ENCODE results near the gene NAALADL2.

The NAALADL2 gene

DNA sequence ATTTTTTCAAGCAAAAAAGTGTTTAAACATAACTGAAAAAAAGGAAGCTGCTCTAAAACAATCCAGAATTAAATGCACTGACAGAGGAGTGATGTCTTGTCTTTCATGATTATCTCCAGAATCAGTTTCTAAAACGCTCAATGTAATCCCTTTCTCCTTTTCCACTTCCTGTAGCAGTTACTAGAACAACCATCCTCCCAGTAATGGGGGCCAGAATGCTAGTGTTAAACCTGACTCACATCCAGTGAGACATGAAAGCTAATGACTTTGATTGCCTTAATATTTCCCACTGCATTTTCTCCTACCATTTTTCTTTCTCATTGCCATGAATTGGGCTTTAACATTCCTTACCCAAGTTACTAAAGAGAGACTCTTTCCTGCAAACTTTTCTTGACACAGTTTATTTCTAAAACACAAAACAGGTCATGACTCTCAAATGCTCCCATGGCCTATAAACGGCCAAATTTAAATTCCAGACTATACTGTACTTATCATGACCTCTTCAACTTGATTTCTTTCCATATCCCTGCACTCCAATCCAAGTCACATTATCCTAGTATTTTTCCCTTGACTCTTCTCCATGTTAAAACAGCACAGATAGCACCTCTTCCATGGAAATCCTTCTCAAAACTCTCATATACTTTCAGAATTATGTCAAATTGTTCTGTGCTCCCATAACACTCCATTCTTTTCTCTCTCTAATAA lies 341.4 kb downstream of the NAALADL2 start:
- DNase-seq (ENCODE audit: low read depth in 3 of 3) = no peak

DNA sequence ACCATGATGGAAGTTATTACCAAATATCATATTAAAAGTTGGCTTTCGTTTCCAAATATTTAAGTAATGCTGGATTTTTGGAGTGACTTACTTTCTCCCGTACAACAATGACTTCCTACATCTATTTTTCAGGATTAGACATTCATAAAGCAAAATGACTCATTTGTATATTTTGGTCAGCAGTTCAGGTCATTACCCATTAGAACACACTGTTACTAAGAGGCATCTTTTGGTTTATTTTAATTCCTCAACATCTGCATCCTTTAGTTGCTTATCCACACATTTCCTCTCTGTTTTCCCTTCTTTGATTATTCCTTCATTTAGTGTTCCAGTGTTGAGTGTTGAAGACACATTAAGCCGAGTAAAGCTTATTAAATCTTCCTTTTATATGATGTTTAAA lies 348.2 kb downstream of the NAALADL2 start:
- no peak for DNase-seq (ENCODE audit: low read depth in 3 of 3)

DNA sequence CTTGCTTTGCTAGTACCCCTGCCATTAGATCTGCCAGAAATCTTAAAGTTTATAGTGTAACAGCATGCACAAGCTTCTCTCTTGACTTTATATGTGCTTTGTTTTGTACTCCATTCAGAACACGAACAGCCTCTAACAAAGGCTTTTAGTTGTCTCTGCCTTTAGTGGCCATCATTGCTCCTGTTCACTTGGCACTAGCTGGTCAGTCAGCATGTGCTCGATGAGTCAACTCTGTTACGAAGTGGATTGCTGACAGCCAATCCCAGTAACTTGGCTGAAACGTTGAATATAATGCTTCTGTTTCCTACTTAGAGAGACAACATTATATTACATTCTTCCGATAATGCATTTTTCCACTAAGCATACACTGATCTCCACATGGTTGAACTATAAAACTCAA lies 349.2 kb downstream of the NAALADL2 start:
- DNase-seq (ENCODE audit: low read depth in 3 of 3) = no peak

- DNase-seq (ENCODE audit: low read depth in 3 of 3) = no peak
Observed at GRCh38 chr3:175211466-175211865, 352.3 kb downstream of the NAALADL2 start.

GRCh38 chr3:175212896-175213295 lies 353.8 kb downstream of the NAALADL2 start:
- DNase-seq (ENCODE audit: low read depth in 3 of 3) = no peak

DNA sequence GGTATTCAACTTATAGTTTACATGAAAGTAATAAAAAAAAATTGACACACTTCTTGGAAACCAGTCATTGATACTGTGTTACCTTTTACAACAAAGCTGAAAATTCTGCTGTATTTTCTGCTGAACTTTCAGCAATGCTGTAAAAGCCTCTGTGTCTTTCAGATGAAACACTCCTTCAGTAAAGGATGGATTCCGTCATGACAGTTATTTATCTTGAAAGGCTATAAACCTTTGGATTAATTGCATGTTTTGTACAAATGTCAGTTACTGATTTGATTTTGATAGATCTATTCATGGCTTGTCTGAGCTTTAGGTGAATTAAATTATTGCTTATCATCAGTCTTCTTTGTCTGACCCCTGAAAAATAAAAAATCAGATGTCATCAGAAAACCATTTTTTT lies 355.1 kb downstream of the NAALADL2 start:
- DNase-seq (ENCODE audit: low read depth in 3 of 3) = no peak

DNA sequence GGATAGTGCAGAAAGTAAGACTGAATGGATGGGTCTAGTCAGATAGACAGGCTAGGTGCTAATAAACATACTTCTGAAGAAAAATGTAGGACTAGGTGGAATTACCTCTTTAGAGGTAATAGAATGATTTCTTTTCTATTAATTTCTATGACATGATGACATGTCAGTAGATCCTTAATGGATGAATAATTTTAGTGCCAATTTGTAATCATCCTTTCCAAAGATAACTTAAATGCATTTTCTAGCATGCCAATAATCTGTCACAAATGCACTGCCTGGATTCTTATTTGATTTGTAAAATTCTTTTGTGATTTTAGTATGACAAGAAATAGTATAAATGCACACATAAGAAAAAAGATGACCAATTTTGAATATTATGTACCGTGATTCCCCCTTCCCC lies 356.7 kb downstream of the NAALADL2 start:
- no peak for DNase-seq (ENCODE audit: low read depth in 3 of 3)

DNA sequence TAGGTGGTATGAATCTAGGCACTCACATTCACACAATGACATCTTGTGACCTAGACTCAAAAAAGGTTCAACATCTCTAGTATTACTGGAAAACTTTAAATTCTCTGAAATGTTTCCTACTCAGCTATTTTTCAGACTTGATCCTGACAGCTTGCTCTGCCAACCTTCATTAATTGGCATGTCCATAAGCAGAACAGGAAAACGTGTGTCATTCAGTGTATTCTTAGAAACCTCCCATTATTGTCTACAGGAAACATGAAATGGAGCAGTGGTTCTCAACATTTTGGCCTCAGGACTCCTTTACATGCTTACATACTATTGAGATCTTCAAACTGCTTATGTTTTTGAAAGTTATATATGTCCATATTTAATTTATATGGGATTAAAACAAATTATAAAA lies 363.2 kb downstream of the NAALADL2 start:
- DNase-seq (ENCODE audit: low read depth in 3 of 3) = no peak

GRCh38 chr3:175224051-175224450 lies 364.9 kb downstream of the NAALADL2 start:
- no peak for DNase-seq (ENCODE audit: low read depth in 3 of 3)

DNA sequence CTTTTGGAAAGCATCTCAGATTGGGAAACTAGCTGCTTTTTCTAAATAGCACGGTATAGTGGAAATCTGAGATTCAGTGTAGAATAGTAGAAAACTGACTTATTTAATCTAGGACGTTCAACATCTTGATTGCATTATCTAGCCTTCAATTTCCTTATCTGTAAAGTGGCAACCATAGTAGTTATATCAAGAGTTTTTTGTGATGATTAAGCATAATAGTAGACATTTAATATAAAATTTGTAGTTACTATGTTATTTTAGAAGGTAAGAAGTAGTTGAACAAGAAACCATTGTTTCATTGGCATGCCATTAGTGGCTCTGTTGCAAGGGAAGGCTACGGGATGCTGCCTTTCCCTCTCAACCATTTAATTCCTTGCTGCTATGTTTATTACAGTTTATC lies 367.3 kb downstream of the NAALADL2 start:
- no peak for DNase-seq (ENCODE audit: low read depth in 3 of 3)

GRCh38 chr3:175227126-175227525 lies 368.0 kb downstream of the NAALADL2 start:
- DNase-seq (ENCODE audit: low read depth in 3 of 3) = no peak

DNA sequence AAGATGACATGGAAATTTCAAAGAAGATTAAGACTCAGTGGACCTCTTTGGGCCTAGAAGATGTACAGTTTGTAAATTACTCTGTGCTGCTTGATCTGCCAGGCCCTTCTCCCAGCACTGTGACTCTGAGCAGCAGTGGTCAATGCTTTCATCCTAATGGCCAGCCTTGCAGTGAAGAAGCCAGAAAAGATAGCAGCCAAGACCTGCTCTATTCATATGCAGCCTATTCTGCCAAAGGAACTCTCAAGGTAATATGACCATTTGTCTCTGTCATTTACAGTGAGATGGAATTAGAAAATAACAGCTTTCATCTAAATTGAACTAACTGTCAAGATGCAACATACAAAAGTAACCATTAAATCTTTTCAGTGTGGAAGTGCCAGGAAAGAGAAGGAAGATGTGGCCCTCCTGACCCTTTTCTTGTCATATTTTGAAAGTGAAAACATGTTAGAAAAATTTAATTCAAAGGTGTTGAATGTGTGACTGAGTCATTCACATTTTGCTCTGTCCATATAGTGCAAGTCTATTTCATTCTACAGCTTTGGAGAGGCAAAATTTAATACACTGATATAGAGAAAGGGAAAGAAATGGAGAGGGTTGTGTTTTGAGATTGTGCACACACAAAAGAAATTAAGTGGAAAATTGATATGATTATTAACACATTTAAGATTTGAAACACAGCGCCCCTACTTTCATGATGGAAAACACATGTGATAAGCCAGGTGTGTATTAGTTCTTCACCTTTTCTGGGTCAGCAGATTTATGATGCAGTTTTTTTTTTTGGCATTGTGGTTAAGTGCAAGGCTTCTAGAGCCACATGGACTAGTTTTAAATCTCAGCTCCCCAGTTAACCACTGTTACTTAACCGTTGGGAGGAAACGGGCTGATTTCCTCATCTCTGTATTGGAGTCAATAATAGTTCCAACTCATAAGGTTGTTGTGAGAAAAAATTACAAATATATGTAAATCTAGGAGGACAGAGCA lies 375.1 kb downstream of the NAALADL2 start:
- no peak for DNase-seq (ENCODE audit: low read depth in 3 of 3)

GRCh38 chr3:175238801-175239200 lies 379.7 kb downstream of the NAALADL2 start:
- no peak for DNase-seq (ENCODE audit: low read depth in 3 of 3)

- DNase-seq (ENCODE audit: low read depth in 3 of 3) = no peak
Observed at GRCh38 chr3:175240921-175241320, 381.8 kb downstream of the NAALADL2 start.

DNA sequence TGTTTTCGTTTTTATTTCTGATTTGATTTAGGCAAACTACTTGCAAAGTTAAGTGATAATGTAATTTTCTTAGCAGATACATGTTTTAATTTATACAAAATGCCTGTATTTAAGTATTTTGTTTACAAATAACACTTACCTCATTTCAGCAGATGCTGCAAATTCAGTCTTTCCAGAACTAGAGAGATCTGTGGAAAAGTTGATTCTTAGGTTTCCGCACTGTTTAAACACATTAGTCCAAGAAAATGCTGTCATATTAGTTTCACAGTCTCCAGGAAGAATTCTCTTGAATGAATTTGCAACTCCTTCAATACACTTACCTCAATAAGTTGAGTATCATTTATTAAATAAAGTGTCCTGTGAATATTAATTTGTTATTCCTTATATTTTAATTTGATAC lies 383.1 kb downstream of the NAALADL2 start:
- no peak for DNase-seq (ENCODE audit: low read depth in 3 of 3)

GRCh38 chr3:175246234-175246633 lies 387.1 kb downstream of the NAALADL2 start:
- no peak for DNase-seq (ENCODE audit: low read depth in 3 of 3)

DNA sequence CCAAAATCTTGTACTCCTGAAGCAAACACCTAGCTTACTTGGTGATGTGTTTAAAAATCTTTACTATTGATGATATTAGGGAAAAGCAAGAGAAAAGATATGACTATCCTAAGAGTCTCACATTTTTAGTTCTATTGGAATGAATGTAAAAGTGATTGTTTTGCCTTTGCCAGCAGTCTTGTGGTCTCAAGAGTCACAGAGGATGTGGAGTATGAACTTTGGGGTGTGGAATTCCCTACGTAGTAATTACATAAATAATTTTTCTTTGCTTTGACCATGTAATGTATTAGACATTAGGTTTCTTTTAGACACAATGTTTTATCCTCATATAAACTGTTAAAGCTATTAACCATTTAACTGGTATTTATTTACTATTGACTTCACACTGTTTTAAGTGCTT lies 387.6 kb downstream of the NAALADL2 start:
- DNase-seq (ENCODE audit: low read depth in 3 of 3) = no peak

GRCh38 chr3:175247629-175248028 lies 388.5 kb downstream of the NAALADL2 start:
- DNase-seq (ENCODE audit: low read depth in 3 of 3) = no peak

DNA sequence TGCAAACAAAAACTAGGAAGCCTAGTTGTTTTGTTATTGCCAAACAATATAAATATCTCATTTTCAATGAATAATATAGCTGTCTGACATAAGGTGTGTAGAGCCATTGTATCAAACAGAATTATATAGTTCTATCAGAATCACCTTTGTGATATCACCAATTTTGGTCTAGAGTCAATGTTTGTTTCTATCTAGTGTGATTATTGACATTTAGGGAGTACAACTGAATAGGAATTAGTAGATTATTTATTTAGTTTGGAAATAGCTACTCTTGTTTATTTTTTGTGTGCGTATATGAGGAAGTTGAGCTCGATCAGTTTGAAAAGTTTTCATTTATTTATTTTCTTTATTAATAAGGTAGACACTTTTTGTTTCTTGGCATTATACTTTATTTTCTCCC lies 389.7 kb downstream of the NAALADL2 start:
- DNase-seq (ENCODE audit: low read depth in 3 of 3) = no peak

DNA sequence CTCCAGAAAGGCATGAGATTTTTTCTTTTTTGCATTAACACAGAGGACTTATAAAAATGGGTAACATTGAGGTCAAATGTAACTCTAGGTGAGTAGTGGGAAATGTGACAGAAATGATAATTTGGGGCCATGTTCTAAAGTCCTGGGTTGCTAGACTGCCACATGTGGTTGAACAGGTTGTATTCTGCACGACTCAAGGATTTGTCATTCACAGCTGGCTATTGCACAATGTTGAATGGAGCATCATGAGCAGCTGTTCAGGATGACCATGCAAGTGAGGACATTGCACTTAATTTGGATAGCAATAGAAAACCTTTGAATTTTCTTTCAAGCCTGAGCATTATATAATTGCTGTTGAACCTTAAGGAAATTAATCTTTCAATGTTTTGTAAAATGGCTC lies 396.6 kb downstream of the NAALADL2 start:
- DNase-seq (ENCODE audit: low read depth in 3 of 3) = no peak

DNA sequence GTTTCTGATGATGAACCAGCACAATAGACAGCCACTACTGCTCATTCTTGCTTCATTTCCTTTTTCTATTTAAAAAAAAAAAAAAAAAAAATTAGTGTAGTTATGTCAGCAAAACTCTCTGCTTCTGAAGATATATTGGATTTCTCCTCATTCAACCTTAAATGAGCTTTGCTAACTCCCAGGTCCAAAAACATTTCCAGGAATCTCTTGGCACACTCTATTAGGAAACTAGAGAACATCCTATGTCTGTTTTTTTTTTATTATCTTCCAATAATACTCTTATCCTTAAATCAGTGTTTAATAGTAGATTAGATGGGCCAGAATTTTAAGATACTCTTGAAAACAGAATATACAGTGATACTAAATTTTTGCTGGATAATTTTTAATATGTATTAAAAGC lies 398.0 kb downstream of the NAALADL2 start:
- DNase-seq (ENCODE audit: low read depth in 3 of 3) = no peak

DNA sequence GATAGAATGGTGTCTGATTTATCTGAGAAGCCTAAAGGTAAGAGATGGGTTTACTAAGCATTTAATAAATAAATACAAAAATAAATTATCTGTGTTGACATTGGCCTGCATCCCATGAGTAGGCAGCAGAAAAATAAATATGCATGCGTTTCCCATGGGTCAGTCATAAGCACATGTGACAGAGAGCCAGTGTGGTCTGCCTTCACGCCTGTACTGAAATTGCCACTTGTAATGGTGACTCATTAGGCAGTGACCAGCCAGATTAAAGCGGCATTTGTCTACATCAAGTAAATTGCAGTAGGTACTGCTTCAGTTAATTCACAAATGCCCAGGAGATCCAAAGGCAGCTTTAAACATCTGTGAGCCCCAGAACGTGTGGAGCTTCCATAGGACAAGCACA lies 399.6 kb downstream of the NAALADL2 start:
- DNase-seq (ENCODE audit: low read depth in 3 of 3) = no peak

- DNase-seq (ENCODE audit: low read depth in 3 of 3) = no peak
Observed at GRCh38 chr3:175260145-175260794, 401.1 kb downstream of the NAALADL2 start.
